SK-N-SH (cell line): Measurements from ENCODE around the gene STARD5. TPM values are rescaled to one million over a fixed set of nuclear protein-coding genes. Genes with fewer than 3 reads are reported as not detected.

Experiments
- CTCF ChIA-PET: fragments of 300-600, 350-600 bp; formaldehyde crosslinking; extraction: SDS; loops from one replicate; lab custom pipeline; 2021; lab: Yijun Ruan, JAX
- POLR2A ChIA-PET: fragments of 350-600 bp; sonication (Branson Sonifier 250); formaldehyde crosslinking; extraction: SDS; loops from one replicate; lab custom pipeline; 2020; ENCODE audit warnings: antibody characterized with exemption, inconsistent platforms; lab: Yijun Ruan, JAX
- DNase-seq: peaks from one replicate; pipeline ENCODE4 v3.0.0; 2012
- H2AFZ ChIP-seq: fragments of 200-600 bp; sonication (generic); 2 replicates; pipeline ENCODE4 v1.8.1; 2016; ENCODE audit warnings: antibody characterized with exemption, mild to moderate bottlenecking, low read depth
- H3F3A ChIP-seq: fragments of 200-600 bp; sonication (generic); replicated peaks from 2 replicates; pipeline ENCODE3; 2016; ENCODE audit warnings: antibody characterized with exemption, mild to moderate bottlenecking; ENCODE audit not compliant: insufficient read depth
- H3K27ac ChIP-seq, 2 experiments: fragments of 200-500 bp in 1 of 2; fragments of 200-600 bp in 1 of 2; sonication (Bioruptor generic) in 1 of 2; sonication (generic), shearing (Covaris generic) in 1 of 2; 2 replicates each; pipeline versions ENCODE4 v1.5.1 to v1.6.1; 2014 to 2016; ENCODE audit warnings: low read depth in 2 of 2, inconsistent platforms in 1 of 2, low read length in 1 of 2, mild to moderate bottlenecking in 1 of 2, mixed read lengths in 1 of 2
- H3K27me3 ChIP-seq: fragments of 200-600 bp; sonication (generic), shearing (Covaris generic); 2 replicates; pipeline ENCODE4 v1.6.1; 2016; ENCODE audit warnings: mixed run types; ENCODE audit not compliant: insufficient read depth
- H3K36me3 ChIP-seq, 2 experiments: fragments of 200-500 bp in 1 of 2; fragments of 200-600 bp in 1 of 2; sonication (Bioruptor generic) in 1 of 2; sonication (generic) in 1 of 2; replicated peaks in 1 of 2; 2 replicates each; pipeline versions ENCODE3 to v1.5.1; 2014 to 2016; ENCODE audit warnings: low read length in 1 of 2, mild to moderate bottlenecking in 1 of 2; ENCODE audit not compliant: insufficient read depth in 2 of 2, control insufficient read depth in 1 of 2
- H3K4me1 ChIP-seq, 2 experiments: fragments of 200-500 bp in 1 of 2; fragments of 200-600 bp in 1 of 2; sonication (Bioruptor generic) in 1 of 2; sonication (generic), shearing (Covaris generic) in 1 of 2; 2 replicates each; pipeline versions ENCODE4 v1.5.1 to v1.6.1; 2014 to 2016; ENCODE audit warnings: low read depth in 1 of 2, low read length in 1 of 2, mixed run types in 1 of 2; ENCODE audit not compliant: insufficient read depth in 2 of 2, control insufficient read depth in 1 of 2
- H3K4me2 ChIP-seq: fragments of 200-600 bp; sonication (generic), shearing (Covaris generic); 2 replicates; pipeline ENCODE4 v1.6.1; 2017; ENCODE audit warnings: mixed run types
- H3K4me3 ChIP-seq, 2 experiments: fragments of 200-500 bp in 1 of 2; fragments of 200-600 bp in 1 of 2; sonication (Bioruptor generic) in 1 of 2; sonication (generic), shearing (Covaris generic) in 1 of 2; 2 replicates each; pipeline versions ENCODE4 v1.5.1 to v1.8.1; 2014 to 2016; ENCODE audit warnings: low read depth in 2 of 2, inconsistent platforms in 1 of 2, low read length in 1 of 2, mild to moderate bottlenecking in 1 of 2, mixed read lengths in 1 of 2, moderate library complexity in 1 of 2
- H3K79me2 ChIP-seq: fragments of 200-600 bp; sonication (generic); 2 replicates; pipeline ENCODE4 v1.8.1; 2017; ENCODE audit warnings: mild to moderate bottlenecking; ENCODE audit not compliant: insufficient read depth
- H3K9ac ChIP-seq: fragments of 200-600 bp; sonication (generic); 2 replicates; pipeline ENCODE4 v1.6.1; 2017; ENCODE audit warnings: mixed run types
- H3K9me2 ChIP-seq: fragments of 200-600 bp; sonication (generic); 2 replicates; pipeline ENCODE4 v1.6.1; 2017; ENCODE audit warnings: mixed run types
- H3K9me3 ChIP-seq: fragments of 200-600 bp; sonication (generic); 2 replicates; pipeline ENCODE4 v1.6.1; 2017; ENCODE audit warnings: mixed run types, mild to moderate bottlenecking, moderate library complexity
- H4K20me1 ChIP-seq: fragments of 200-600 bp; sonication (generic); 2 replicates; pipeline ENCODE4 v1.6.1; 2017; ENCODE audit warnings: mild to moderate bottlenecking, mixed run types; ENCODE audit not compliant: insufficient read depth
- ELF1 ChIP-seq: IDR thresholded peaks from 2 replicates; pipeline ENCODE4 v1.4.0; 2012
- EZH2phosphoT487 ChIP-seq: fragments of 200-600 bp; sonication (generic); IDR thresholded peaks from 2 replicates; pipeline ENCODE4 v1.6.1; 2017; ENCODE audit warnings: low read depth, mixed run types, mild to moderate bottlenecking, antibody characterized with exemption, moderate library complexity, borderline replicate concordance
- FOXM1 ChIP-seq: IDR thresholded peaks from 2 replicates; pipeline ENCODE4 v1.4.0; 2012; ENCODE audit warnings: low read depth, mild to moderate bottlenecking
- GABPA ChIP-seq: IDR thresholded peaks from 2 replicates; pipeline ENCODE4 v1.4.0; 2012; ENCODE audit warnings: low read depth, mild to moderate bottlenecking
- GATA2 ChIP-seq: sonication (generic); formaldehyde crosslinking; IDR thresholded peaks from 2 replicates; pipeline ENCODE4 v1.5.0; 2020; ENCODE audit warnings: mild to moderate bottlenecking, missing genetic modification reagents
- MEF2A ChIP-seq: IDR thresholded peaks from 2 replicates; pipeline ENCODE4 v1.4.0; 2012; ENCODE audit warnings: low read depth, borderline replicate concordance
- NFIC ChIP-seq: IDR thresholded peaks from 2 replicates; pipeline ENCODE4 v1.4.0; 2012; ENCODE audit warnings: borderline replicate concordance
- NRF1 ChIP-seq: IDR thresholded peaks from 2 replicates; pipeline ENCODE4 v1.6.1; 2012; ENCODE audit warnings: low read depth, mild to moderate bottlenecking, low read length
- POLR2AphosphoS5 ChIP-seq: IDR thresholded peaks from 2 replicates; pipeline ENCODE4 v1.6.1; 2012; ENCODE audit warnings: low read depth, low read length
- RAD21 ChIP-seq: IDR thresholded peaks from 2 replicates; pipeline ENCODE4 v1.6.1; 2012; ENCODE audit warnings: mild to moderate bottlenecking, low read length
- RCOR1 ChIP-seq: fragments of 150-350 bp; IDR thresholded peaks from 2 replicates; pipeline ENCODE4 v1.6.1; 2017; ENCODE audit warnings: antibody characterized with exemption, low read length
- SIN3A ChIP-seq: IDR thresholded peaks from 2 replicates; pipeline ENCODE4 v1.6.1; 2012; ENCODE audit warnings: low read depth, mild to moderate bottlenecking, low read length, moderate library complexity, borderline replicate concordance
- SMC3 ChIP-seq: IDR thresholded peaks from 2 replicates; pipeline ENCODE4 v1.6.1; 2012; ENCODE audit warnings: low read depth, low read length, improper control_type of control experiment
- TCF12 ChIP-seq: IDR thresholded peaks from 2 replicates; pipeline ENCODE4 v1.4.0; 2012
- YY1 ChIP-seq: IDR thresholded peaks from 2 replicates; pipeline ENCODE4 v1.4.0; 2012; ENCODE audit warnings: low read depth, mild to moderate bottlenecking
- WGBS: methylation state at CpG from one replicate; pipeline ENCODE4 v1.1.6; 2017; ENCODE audit warnings: low lambda C conversion rate; 5-methylcytosine and 5-hydroxymethylcytosine counted together
- polyA plus RNA-seq, 3 experiments: library from polyadenylated mRNA; depleted of rRNA; stranded (reverse); fragments of >200 nt; gene quantifications; 2 replicates each; pipeline ENCODE4 v1.2.3, GENCODE V29; 2012
- TF ChIP-seq, protein P1 (sequence below): IDR thresholded peaks from 2 replicates; pipeline ENCODE4 v1.6.1; 2012; ENCODE audit warnings: mild to moderate bottlenecking, low read depth, low read length, moderate library complexity
- TF ChIP-seq, protein P2 (sequence below): fragments of 200-600 bp; sonication (generic); IDR thresholded peaks from 2 replicates; pipeline ENCODE4 v1.6.1; 2017; ENCODE audit warnings: antibody characterized with exemption, mild to moderate bottlenecking, moderate library complexity
- TF ChIP-seq, protein P3 (sequence below): IDR thresholded peaks from 2 replicates; pipeline ENCODE4 v1.4.0; 2012; ENCODE audit warnings: low read depth
- TF ChIP-seq, protein P4 (sequence below): IDR thresholded peaks from 2 replicates; pipeline ENCODE4 v1.4.0; 2012; ENCODE audit warnings: low read depth, borderline replicate concordance
- TF ChIP-seq, protein P5 (sequence below): fragments of 150-350 bp; IDR thresholded peaks from 2 replicates; pipeline ENCODE4 v1.6.1; 2016; ENCODE audit warnings: mild to moderate bottlenecking, low read depth, low read length

Gene STARD5
- polyA plus RNA-seq, 1 of the 3 experiments (the other 2 are of a cell fraction): 1.6 TPM

DNA sequence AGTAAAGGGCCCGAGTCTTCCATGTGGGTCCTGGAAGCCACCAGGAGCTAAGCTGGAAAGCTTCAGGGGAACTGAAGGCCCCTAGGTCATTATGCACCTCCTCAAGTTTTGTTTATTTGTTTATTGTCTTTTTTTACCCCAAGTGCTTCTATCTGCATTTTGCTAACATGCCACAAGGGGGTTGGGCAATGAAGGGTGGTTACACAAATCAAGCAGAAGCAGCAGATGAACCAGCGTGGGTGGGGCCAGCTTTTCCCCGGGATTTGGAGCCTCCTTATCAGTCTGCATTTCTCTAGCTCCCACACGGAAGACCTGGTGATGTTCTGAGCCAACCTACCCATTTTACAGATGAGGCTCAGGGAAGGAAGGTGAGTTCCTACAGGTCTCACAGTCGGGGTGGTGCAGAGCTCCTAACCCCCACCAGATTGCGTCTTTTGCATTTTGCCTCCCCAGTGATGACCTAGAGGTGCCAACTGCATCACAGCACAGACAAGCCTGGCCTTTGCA lies 33.3 kb upstream of the STARD5 start:
- Histone ChIP-seq H3K27ac (no peak overlapping the region), H4K20me1 (no peaks in the 10 kb centered on the region), H3K79me2 (no peaks in the 10 kb centered on the region), H3K36me3 (no peaks in the 10 kb centered on the region), H3K4me3 (no peak overlapping the region), H3K9ac (no peak overlapping the region), H3K4me2 (no peak overlapping the region), H2AFZ (no peak overlapping the region), H3F3A (no peaks in the 10 kb centered on the region), H3K9me3 (no peaks in the 10 kb centered on the region), H3K4me1 (peaks cover 0 to 2% of the 10 kb centered on the region in 2 experiments; a peak in 1 of 4 replicates), H3K27me3 (no peaks in the 10 kb centered on the region), H3K9me2 (no peaks in the 10 kb centered on the region)
- DNase-seq: no peak
- POLR2A ChIA-PET: no interaction called here
- no peak for TF ChIP-seq RCOR1
- TF ChIP-seq ELF1: no peak
- no peak for TF ChIP-seq EZH2phosphoT487
- no peak for TF ChIP-seq NRF1
- TF ChIP-seq, protein P1, sequence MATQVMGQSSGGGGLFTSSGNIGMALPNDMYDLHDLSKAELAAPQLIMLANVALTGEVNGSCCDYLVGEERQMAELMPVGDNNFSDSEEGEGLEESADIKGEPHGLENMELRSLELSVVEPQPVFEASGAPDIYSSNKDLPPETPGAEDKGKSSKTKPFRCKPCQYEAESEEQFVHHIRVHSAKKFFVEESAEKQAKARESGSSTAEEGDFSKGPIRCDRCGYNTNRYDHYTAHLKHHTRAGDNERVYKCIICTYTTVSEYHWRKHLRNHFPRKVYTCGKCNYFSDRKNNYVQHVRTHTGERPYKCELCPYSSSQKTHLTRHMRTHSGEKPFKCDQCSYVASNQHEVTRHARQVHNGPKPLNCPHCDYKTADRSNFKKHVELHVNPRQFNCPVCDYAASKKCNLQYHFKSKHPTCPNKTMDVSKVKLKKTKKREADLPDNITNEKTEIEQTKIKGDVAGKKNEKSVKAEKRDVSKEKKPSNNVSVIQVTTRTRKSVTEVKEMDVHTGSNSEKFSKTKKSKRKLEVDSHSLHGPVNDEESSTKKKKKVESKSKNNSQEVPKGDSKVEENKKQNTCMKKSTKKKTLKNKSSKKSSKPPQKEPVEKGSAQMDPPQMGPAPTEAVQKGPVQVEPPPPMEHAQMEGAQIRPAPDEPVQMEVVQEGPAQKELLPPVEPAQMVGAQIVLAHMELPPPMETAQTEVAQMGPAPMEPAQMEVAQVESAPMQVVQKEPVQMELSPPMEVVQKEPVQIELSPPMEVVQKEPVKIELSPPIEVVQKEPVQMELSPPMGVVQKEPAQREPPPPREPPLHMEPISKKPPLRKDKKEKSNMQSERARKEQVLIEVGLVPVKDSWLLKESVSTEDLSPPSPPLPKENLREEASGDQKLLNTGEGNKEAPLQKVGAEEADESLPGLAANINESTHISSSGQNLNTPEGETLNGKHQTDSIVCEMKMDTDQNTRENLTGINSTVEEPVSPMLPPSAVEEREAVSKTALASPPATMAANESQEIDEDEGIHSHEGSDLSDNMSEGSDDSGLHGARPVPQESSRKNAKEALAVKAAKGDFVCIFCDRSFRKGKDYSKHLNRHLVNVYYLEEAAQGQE: no peak
- no peak for TF ChIP-seq SMC3
- TF ChIP-seq GABPA: no peak
- TF ChIP-seq, protein P2, sequence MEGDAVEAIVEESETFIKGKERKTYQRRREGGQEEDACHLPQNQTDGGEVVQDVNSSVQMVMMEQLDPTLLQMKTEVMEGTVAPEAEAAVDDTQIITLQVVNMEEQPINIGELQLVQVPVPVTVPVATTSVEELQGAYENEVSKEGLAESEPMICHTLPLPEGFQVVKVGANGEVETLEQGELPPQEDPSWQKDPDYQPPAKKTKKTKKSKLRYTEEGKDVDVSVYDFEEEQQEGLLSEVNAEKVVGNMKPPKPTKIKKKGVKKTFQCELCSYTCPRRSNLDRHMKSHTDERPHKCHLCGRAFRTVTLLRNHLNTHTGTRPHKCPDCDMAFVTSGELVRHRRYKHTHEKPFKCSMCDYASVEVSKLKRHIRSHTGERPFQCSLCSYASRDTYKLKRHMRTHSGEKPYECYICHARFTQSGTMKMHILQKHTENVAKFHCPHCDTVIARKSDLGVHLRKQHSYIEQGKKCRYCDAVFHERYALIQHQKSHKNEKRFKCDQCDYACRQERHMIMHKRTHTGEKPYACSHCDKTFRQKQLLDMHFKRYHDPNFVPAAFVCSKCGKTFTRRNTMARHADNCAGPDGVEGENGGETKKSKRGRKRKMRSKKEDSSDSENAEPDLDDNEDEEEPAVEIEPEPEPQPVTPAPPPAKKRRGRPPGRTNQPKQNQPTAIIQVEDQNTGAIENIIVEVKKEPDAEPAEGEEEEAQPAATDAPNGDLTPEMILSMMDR: no peak
- no peak for TF ChIP-seq YY1
- TF ChIP-seq TCF12: no peak
- TF ChIP-seq, protein P3, sequence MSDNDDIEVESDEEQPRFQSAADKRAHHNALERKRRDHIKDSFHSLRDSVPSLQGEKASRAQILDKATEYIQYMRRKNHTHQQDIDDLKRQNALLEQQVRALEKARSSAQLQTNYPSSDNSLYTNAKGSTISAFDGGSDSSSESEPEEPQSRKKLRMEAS: no peak
- no peak for TF ChIP-seq FOXM1
- TF ChIP-seq RAD21: no peak
- TF ChIP-seq, protein P4, sequence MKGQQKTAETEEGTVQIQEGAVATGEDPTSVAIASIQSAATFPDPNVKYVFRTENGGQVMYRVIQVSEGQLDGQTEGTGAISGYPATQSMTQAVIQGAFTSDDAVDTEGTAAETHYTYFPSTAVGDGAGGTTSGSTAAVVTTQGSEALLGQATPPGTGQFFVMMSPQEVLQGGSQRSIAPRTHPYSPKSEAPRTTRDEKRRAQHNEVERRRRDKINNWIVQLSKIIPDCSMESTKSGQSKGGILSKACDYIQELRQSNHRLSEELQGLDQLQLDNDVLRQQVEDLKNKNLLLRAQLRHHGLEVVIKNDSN: no peak
- TF ChIP-seq SIN3A: no peak
- TF ChIP-seq POLR2AphosphoS5: no peak
- TF ChIP-seq NFIC: no peak
- no peak for TF ChIP-seq MEF2A
- TF ChIP-seq, protein P5, sequence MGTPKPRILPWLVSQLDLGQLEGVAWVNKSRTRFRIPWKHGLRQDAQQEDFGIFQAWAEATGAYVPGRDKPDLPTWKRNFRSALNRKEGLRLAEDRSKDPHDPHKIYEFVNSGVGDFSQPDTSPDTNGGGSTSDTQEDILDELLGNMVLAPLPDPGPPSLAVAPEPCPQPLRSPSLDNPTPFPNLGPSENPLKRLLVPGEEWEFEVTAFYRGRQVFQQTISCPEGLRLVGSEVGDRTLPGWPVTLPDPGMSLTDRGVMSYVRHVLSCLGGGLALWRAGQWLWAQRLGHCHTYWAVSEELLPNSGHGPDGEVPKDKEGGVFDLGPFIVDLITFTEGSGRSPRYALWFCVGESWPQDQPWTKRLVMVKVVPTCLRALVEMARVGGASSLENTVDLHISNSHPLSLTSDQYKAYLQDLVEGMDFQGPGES: no peak
- no peak for TF ChIP-seq GATA2 (CRISPR knock-in tag)
- 23% methylated on average over 6 of the region's 6 CpGs for WGBS
- CTCF ChIA-PET: interaction anchor here (1.4 to 4.6 kb wide), 3 partner anchors 9 to 91 kb away, joined by 3 to 15 read pairs (median 9); no protein-coding TSS in a partner anchor
